HG03378 (cell line): ENCODE measurements around the gene EPB41L4B.

ENCODE experiments used
- ATAC-seq: cut with Tn5 transposase; IDR thresholded peaks from one replicate; pipeline ENCODE4 v1.9.1; 2021; ENCODE audit warnings: mild to moderate bottlenecking, moderate library complexity; ENCODE audit not compliant: unreplicated experiment

The EPB41L4B gene

DNA sequence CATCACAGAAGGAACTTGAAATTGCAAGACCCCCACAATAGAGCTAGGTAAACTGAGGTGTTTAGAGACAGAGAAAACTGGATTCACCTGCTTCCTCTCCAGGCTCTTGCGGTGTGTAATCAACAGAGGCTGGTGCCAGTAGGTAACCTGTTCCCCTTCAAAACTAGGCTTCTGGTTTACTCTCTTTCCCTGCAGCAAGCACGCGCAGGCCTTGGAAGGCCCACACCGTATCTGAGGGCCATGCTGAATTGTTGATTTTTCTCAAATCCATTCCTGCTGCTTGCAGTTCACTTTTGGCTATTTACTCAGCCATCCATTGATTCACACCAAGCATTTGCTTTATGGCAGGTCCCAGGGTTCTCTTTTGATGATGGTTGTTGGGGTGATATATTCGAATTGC is 153.1 kb downstream of the EPB41L4B start:
- no peak for ATAC-seq

DNA sequence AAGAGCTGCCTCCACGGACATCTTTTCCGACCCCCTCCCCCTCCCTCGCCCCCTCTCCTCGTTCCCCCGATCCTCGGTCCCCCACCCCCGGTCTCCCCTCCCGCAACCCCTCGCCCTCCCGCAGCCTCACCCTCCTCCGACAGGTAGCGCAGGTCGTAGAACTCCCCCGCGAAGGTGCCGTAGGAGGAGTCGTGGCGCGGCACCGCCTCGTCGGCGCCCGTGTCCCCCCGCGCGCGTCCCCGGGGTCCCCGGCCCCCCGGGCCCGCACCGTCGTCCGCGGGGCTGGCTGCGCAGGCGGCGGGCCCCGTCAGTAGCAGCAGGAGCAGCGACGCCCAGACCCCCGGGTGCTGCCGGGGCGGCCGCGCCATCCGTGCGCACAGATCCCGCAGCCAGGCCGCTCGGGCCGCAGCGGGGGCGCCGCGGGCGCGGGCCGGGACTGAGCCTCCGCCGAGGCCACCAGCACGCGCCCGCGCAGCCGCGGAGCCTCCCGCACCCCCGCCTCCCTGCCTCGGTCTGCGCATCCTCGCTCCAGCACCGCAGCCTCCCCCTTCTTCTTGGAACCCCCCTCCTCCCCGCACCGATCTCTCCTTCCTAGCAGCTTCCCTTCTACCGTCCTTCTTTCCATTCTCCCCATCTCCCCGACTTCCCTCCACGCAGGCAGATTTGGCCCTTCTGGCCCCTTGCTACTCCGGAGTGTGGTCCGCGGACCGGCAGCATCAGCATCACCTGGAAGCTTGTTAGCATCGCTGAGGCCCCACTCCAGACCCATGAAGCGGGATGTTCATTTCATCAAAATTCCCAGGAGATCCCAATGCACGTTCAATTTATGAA is 153.9 kb downstream of the EPB41L4B start, which contains the start of gene FRRS1L:
FRRS1L (minus strand) TSS at position 479 of the 831 bp plus-strand sequence; CDS start at position 368, 111 bp downstream.
- no peak for ATAC-seq

DNA sequence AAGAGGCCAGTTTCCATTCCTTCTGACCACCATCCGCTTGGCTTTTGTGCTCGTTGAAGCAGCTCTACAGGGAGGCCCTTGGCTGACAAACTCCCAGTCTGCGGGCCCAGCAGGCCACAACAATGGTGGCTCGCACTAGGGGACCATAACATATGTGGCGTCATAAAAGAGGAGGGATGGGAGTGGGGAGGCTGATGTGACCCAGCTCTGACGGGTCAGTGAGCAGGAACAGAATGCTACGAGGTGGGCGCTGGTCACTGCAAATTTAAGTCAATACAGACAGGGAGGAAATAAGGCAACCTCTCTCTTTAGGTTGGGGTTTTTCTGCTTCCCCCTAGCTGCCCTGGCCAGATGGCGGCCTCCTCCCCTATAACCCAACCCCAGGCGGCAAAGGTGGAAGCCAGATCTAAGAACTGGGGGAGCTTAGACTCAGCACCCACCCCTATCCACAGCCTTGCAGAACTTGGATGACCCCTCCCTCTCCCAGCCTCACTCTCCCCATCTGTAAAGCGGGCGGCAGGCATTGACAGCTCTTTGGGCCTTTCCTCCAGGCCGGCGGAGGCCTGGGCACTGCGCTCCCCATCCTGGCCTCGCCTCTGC is 154.6 kb downstream of the EPB41L4B start:
- ATAC-seq, result no peak

DNA sequence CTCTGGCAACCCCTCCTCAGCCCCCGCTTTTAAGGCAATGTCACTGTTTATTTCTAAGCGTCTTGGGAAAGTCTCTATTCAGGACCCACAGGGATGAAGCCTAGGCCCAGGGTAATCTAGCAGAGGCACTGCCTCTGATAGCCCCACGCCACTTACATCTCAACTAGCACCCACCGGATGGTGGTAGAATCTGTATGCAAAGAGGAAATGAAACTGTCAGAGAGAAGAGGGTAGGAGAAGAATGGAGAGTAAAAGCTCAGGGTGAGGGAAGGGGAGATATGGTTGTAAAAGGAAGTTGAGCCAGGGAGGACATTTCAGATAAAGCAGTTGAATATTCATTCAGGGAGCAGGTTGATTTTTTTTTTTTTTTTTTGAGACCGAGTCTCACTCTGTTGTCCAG is 156.8 kb downstream of the EPB41L4B start:
- ATAC-seq, result peak; percentile 73

DNA sequence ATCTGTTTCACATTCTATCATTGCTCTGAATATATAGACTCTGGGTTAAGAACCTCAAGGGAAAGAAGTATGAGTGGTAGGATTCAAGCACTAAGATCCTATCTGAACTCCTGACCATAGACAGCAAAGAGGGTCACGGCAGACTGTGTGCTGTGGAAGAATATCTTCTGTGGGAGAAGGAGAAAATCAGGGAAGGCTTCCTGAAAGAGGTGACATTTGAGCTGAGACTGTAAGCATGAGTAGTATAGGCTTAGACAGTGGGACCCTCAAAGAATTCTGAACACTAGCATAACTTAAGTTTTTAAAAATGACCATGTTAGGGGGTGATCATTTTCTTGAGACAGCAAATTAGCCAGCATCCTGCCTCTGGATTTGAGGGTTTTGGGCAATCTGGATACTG is 157.7 kb downstream of the EPB41L4B start:
- ATAC-seq, result no peak

DNA sequence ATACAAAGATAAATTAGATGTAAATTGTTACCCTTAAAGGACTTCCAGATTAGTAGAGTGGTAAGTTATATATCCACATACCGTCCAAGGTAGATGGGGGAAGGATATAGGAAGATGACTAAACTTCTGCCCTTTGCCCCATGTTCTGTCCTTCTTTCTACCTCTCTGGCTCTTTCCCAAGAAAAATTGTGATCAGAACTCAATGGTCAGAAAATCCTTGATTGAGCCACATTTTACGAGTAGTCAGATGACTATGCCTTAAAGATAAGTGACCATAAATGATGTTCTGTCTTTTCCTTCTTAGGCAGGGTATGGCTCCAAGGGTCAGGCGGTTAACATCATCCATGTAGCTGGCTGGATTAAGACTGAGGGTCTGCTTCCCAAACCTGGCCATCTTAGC is 158.2 kb downstream of the EPB41L4B start:
- no peak for ATAC-seq

DNA sequence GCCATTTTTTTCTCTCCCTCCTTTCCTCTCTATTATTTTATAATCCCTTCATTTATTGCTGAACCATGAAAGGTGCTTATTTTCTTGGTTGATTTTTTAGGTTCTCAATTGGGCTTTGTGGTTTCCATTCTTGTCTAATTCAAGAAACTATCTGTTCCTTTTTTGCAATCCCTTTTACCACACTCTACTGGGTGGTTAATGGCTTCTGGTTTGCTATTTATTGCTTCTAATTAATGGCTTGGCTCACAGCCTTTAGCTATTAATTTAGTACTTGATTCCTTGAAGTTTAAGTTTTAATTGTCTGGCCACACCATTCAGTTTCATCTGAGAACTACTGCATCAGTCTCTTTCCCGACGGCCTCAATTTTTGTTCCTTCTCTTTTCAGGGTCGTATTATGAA is 159.4 kb downstream of the EPB41L4B start:
- ATAC-seq, result no peak

DNA sequence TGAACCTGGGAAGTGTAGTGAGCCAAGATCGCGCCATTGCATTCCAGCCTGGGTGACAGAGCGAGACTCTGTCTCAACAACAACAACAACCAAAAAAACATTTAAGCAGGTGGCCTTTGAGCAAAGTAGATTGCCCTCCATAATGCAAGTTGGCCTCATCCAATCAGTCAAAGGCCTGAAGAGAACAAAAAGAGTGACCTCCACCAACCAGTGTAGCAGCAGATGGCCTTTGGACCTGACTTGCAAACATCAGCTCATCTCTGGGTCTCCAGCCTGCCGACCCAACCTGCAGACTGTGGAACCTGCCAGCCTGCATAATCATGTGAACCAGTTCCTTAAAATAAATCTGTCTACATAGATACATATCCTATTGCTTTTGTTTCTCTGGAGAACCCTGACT is 161.3 kb downstream of the EPB41L4B start:
- no peak for ATAC-seq

DNA sequence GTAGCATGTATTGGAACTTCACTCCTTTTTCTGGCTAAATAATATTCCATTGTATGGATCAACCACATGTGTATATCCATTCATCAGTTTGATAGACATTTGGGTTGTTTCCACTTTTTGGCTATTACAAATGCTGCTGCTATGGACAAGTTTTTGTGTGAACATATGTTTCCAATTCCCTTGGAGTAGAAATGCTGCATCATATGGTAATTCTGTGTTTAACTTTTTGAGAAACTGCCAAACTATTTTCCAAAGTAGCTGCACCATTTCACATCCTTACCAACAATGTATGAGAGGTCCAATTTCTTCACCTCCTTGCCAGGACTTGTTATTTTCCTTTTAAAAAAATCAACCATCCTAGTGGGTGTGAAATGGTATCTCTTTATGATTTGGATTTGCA is 162.2 kb downstream of the EPB41L4B start:
- ATAC-seq, result no peak

DNA sequence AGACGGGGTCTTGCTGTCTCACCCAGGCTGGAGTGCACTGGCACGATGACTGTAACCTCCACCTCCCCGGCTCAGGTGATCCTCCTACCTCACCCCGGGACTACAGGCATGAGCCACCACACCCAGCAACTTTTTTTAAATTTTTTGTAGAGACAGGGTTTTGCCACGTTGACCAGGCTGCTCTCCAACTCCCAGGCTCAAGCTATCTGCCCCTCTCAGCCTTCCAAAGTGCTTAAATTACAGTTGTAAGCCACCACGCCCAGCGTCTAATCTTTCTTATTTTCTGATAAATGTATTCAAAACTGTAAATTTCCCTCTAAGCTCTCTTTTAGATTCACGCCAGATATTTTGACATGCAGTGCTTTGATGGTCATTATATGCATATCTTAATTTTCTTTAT is 164.2 kb downstream of the EPB41L4B start:
- ATAC-seq, result no peak

DNA sequence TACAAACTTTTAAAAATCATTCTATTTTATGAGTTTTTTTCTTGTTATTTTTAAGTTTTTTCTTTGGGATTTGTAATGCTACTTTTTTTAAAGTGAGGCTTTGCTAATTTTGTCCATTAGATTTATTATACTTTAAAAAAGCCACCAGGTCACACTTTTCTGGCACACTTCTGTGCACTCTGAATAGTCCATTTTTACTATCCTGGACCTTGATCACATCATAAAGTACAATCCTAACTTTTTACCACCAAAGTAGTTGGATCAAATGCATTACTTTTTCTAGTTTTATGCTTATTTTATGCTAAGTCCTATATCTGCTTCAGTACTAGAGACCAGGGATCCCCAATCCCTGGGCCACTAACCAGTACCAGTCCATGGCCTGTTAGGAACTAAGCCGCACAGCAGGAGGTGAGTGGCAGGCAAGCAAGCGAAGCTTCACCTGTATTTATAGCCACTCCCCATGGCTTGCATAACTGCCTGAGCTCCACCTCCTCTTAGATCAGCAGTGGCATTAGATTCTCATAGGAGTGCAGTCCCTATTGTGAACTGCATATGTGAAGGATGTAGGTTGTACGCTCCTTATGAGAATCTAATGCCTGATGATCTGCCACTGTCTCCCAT is 169.8 kb downstream of the EPB41L4B start:
- no peak for ATAC-seq

DNA sequence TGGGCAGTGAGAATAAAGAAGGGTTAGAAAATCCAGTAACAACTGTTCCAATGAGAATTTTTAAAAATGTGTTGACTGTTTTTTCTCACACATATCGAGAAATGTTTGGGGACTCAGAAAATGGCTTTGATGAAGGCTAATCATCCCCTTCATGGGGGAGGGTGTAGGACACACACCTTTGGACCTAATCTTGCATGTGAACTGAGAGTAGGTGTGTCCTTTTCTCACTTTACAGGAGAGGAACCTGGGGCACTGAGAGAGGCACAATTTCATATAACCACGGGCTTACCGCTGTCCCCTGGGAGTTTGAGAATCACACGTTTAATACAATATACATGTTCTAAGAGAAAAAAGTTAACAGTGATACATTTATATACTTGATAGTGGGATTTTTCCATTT is 171.1 kb downstream of the EPB41L4B start:
- ATAC-seq, result no peak

DNA sequence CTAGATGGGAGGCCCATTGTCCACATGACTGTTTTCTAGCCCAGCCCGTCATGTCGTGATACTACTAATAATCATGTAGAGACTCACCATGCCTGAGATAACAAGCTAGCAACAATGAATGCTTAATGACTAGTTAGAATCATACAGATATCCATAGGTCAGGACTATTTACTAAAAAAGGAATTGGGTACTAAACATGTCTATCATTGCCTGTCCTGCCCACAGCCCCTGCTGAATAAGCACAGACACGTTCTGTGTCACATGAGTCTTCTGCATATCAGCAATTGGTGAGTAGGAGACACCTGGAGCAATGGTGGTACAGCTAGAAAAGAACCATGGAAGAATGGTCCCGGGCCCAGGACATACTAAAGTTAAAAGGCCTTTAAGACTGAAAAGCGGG is 171.8 kb downstream of the EPB41L4B start:
- ATAC-seq, result no peak

DNA sequence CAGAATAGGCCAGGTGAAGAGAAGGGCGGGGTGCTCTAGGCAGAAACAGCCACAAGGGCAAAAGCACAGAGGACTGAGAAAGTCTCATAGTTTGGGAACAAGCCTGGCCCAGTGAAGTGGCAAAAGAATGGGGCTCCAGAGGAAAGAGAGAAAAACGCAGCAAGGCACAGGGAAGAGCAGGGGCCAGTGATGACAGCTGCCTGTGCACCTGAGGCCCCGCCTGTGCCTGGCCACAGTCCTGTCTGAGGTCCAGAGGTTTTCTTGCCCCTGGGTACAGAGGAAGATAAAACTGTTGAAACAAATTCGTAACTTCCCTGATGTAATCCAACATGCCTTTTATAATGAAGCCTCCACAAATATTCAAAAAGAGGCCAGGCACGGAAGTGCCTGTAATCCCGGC is 175.8 kb downstream of the EPB41L4B start:
- ATAC-seq, result no peak

DNA sequence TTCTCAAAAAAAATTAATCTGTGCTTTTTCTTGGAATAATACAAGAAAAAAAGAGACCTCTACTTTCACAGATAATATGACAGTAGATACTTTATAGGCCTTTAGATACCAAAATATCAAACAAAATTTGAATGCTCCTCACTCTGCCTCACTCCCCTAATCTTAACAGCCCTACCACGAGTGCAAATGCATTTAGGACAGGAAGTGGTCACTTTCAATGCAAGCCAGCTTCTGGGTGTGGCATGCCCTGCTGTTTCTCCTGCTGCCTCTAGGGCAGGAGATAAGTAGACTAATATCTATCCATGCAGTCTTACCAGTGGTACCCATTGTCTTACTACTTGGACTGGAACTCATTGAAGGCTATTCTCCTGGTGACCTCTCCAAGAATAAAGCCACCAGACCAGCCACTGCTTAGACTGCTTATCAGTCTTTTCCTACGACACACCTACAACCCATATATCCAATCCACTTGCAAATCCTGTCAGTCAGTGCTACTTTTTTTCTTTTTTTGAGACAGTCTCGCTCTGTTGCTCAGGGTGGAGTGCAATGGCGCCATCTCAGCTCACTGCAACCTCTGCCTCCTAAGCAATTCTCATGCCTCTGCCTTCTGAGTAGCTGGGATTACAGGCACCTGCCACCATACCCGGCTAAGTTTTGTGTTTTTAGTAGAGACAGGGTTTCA is 176.8 kb downstream of the EPB41L4B start:
- peak; percentile 99 for ATAC-seq

DNA sequence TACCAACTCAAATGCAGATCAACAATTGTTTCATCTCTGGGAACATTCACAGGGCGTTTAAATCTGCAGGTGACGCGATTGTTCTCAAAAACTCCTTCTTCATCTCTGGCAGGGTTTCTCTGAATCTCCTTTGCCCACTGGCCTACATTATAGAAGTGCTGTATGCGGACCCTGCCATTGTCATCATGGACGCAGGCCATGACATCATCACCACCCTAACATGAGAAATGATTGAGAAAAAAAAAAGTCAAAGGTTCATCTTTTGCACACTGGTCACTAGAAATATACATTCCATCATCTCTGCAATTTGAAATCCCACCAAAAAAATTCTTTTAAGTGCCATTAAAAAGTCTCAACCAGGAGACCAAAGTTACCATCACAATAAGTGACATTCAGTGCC is 179.5 kb downstream of the EPB41L4B start:
- no peak for ATAC-seq

DNA sequence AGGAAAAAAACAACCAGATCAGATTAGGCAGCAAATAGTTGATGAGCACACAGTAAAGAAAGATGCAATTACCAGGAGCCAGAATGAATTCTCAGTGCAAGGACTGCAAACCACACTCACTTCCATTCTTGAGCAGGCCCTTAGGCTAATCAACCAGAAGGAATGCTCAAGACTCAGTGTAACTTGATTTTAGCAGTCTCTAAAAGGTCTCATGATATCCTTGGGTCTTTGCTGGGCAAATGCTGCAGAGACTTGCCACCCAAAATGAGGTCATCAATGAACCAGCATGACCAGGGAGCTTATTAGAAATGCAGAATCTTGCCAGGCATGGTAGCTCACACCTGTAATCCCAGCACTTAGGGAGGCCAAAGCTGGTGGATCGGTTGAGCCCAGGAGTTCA is 181.0 kb downstream of the EPB41L4B start:
- ATAC-seq, result no peak

DNA sequence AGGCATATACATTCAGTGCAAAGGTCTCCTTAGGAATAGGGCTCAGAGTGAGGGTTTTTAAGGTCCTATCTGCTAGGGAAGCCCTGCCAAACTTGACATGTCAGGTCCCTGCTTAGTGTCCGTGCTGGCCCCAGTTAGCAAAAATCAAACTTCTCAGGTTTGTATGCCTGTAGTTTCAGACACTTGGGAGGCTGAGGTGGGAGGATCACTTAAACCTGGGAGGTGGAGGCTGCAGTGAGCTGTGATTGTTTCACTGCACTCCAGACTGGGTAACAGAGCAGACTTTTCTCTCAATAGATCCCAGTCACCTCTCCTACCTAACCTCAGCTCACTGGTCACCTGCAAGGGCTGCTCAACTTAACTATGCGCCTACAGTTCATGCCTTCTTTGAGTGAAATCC is 182.4 kb downstream of the EPB41L4B start:
- ATAC-seq, result no peak

DNA sequence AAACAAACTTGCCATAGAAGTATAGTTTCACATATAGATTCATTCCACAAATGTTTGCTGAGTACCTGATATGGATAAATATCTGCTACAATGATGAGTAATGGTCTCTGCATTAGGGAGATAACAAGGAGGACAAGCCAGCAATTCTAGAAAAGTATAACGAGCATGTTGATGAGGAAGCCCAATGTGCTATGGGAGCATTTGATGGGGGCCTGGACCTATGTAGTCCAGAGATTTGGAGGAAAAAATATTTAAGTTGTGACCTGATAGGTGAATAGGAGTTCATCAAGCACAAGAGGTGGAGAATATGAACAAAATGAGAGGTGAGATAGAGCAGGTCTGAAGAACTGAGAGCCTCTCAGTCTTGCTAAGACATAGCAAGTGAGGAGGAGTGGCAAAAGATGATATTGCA is 186.7 kb downstream of the EPB41L4B start:
- no peak for ATAC-seq

DNA sequence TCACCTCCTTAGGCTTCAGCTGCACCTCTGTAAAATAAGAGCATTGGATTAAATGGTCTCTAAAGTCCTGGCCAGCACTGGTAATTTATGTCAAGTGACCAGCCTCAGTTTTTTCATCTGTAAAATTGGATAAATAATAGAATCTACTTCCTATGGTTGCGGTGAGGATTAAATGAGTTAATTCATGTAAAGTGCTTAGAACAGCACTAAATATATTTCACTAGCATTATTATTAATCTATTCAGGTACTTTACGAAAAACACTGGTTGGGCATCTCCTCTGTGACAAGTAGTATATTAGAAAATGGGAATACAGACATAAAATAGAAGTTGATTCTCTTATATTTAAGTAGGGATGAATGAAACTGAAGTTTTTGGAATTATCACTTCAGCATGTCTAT is 187.3 kb downstream of the EPB41L4B start:
- ATAC-seq, result no peak

DNA sequence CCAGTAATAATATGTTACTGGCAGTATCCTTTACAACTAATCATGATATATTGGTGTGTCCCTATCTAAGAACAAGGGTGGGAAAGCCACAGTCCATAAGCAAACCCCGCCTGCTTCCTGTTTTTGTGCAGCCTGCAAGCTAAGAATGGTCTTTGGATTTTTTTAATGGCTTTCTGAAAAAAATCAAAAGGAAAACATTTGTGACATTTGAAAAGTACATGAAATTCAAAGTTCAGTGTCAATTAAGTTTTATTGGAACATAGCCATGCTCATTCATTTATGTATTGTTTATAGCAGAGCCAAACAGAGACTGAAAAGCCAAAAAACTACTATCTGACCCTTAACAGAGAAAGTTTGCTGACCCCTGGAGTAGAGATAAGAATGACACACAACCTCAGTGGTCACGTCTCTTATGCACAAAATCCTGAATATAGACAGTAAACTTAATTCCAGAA is 188.3 kb downstream of the EPB41L4B start:
- ATAC-seq, result no peak
